ENCODE results near the gene SH3BP5.

SH3BP5 gene

GRCh38 chr3:15273227-15273626, 59.2 kb downstream of the SH3BP5 start:
- DNase-seq = peak; percentile 14 to 15

- DNase-seq = peak; percentile 19 to 21
Measured at GRCh38 chr3:15272426-15273196, 59.8 kb downstream of the SH3BP5 start.

GRCh38 chr3:15271785-15272381, 60.5 kb downstream of the SH3BP5 start:
- peak; percentile 80 to 81 for DNase-seq

GRCh38 chr3:15271030-15271429, 61.4 kb downstream of the SH3BP5 start:
- DNase-seq = no peak

GRCh38 chr3:15269091-15269989, 63.0 kb downstream of the SH3BP5 start:
- DNase-seq = peak; percentile 86 to 91

GRCh38 chr3:15268033-15268631, 64.3 kb downstream of the SH3BP5 start:
- peak; percentile 89 to 90 for DNase-seq

GRCh38 chr3:15267502-15267901, 64.9 kb downstream of the SH3BP5 start:
- no peak for DNase-seq

GRCh38 chr3:15266510-15267376, 65.6 kb downstream of the SH3BP5 start:
- DNase-seq = no peak

- DNase-seq = no peak
Measured at GRCh38 chr3:15265655-15266509, 66.5 kb downstream of the SH3BP5 start.

- no peak for DNase-seq
Measured at GRCh38 chr3:15264486-15264885, 67.9 kb downstream of the SH3BP5 start.

GRCh38 chr3:15263926-15264325, 68.5 kb downstream of the SH3BP5 start:
- DNase-seq = no peak

- DNase-seq = no peak
Measured at GRCh38 chr3:15263120-15263519, 69.3 kb downstream of the SH3BP5 start.

GRCh38 chr3:15262021-15262420, 70.4 kb downstream of the SH3BP5 start:
- no peak for DNase-seq

GRCh38 chr3:15261274-15261673, 71.1 kb downstream of the SH3BP5 start:
- DNase-seq = no peak

- DNase-seq = no peak
Measured at GRCh38 chr3:15260531-15260930, 71.9 kb downstream of the SH3BP5 start.

- no peak for DNase-seq
Measured at GRCh38 chr3:15258720-15259119, 73.7 kb downstream of the SH3BP5 start.

- DNase-seq = no peak
Measured at GRCh38 chr3:15256861-15257341, 75.5 kb downstream of the SH3BP5 start.

GRCh38 chr3:15255215-15255614, 77.2 kb downstream of the SH3BP5 start:
- DNase-seq = no peak

GRCh38 chr3:15253023-15253697, 79.2 kb downstream of the SH3BP5 start:
- DNase-seq = no peak

- no peak for DNase-seq
Measured at GRCh38 chr3:15246186-15246585, 86.2 kb downstream of the SH3BP5 start.

Data from activated T-cell treated with anti-CD3 and anti-CD28 coated beads, Interleukin-2, amount 50 U/mL, for 48 hours (primary cell).